Mucosa of rectum (tissue), 2 donors: ENCODE data around the gene POLE.

Source experiments
- H3K27ac ChIP-seq, 2 donors: one replicate each; pipeline ENCODE4 v1.7.0; 2013; ENCODE audit warnings: inconsistent platforms in 2 of 2, low read depth in 2 of 2, low read length in 2 of 2
- H3K27me3 ChIP-seq, 2 donors: one replicate each; pipeline ENCODE4 v1.7.0; 2013; ENCODE audit warnings: low read length in 2 of 2; ENCODE audit not compliant: control insufficient read depth in 2 of 2, insufficient read depth in 2 of 2
- H3K36me3 ChIP-seq, 2 donors: one replicate each; pipeline ENCODE4 v1.7.0; 2013; ENCODE audit warnings: low read length in 2 of 2; ENCODE audit not compliant: control insufficient read depth in 2 of 2, insufficient read depth in 2 of 2
- H3K4me1 ChIP-seq, 2 donors: one replicate each; pipeline ENCODE4 v1.7.0; 2013; ENCODE audit warnings: low read length in 2 of 2, mild to moderate bottlenecking in 1 of 2; ENCODE audit not compliant: control insufficient read depth in 2 of 2, insufficient read depth in 2 of 2
- H3K4me3 ChIP-seq, 2 donors: one replicate each; pipeline ENCODE4 v1.7.0; 2013; ENCODE audit warnings: low read length in 2 of 2
- H3K9ac ChIP-seq, 2 donors: one replicate each; pipeline ENCODE4 v1.7.0; 2013; ENCODE audit warnings: low read length in 2 of 2, low read depth in 1 of 2, mild to moderate bottlenecking in 1 of 2
- H3K9me3 ChIP-seq, 2 donors: one replicate each; pipeline ENCODE4 v1.7.0; 2013; ENCODE audit warnings: low read length in 2 of 2; ENCODE audit not compliant: control insufficient read depth in 2 of 2
- donor health status: healthy.
- donor health status: Normal muscosa, but diverticular disease.

POLE gene

GRCh38 chr12:132575661-132576060 is 111.5 kb downstream of the POLE start:
- H3K4me3 ChIP-seq = no peak overlapping the region
- H3K27me3 ChIP-seq = no peaks in the 10 kb centered on the region
- peaks cover 25 to 26% of the 10 kb centered on the region in 2 donors for H3K36me3 ChIP-seq
- no peak overlapping the region for H3K27ac ChIP-seq
- H3K4me1 ChIP-seq = no peaks in the 10 kb centered on the region
- H3K9ac ChIP-seq = no peak overlapping the region
- no peaks in the 10 kb centered on the region for H3K9me3 ChIP-seq

GRCh38 chr12:132574271-132574996 is 112.7 kb downstream of the POLE start:
- no peak overlapping the region for H3K4me3 ChIP-seq
- H3K36me3 ChIP-seq = peaks cover 24 to 26% of the 10 kb centered on the region in 2 donors
- H3K9me3 ChIP-seq = no peaks in the 10 kb centered on the region

More at GRCh38 chr12:132574271-132574996, 112.7 kb downstream of the POLE start:
- Histone ChIP-seq H3K27ac (no peak overlapping the region), H3K9ac (no peak overlapping the region), H3K4me1 (no peaks in the 10 kb centered on the region), H3K27me3 (no peaks in the 10 kb centered on the region)
